ENCODE data around the gene MGAT4B. TPM values are rescaled to one million over a fixed set of nuclear protein-coding genes. Genes with fewer than 3 reads are reported as not detected.

The MGAT4B gene
- total RNA-seq, 4 donors from 2014 or later, result 42.5 to 58.5 (median 47.2) TPM

DNA sequence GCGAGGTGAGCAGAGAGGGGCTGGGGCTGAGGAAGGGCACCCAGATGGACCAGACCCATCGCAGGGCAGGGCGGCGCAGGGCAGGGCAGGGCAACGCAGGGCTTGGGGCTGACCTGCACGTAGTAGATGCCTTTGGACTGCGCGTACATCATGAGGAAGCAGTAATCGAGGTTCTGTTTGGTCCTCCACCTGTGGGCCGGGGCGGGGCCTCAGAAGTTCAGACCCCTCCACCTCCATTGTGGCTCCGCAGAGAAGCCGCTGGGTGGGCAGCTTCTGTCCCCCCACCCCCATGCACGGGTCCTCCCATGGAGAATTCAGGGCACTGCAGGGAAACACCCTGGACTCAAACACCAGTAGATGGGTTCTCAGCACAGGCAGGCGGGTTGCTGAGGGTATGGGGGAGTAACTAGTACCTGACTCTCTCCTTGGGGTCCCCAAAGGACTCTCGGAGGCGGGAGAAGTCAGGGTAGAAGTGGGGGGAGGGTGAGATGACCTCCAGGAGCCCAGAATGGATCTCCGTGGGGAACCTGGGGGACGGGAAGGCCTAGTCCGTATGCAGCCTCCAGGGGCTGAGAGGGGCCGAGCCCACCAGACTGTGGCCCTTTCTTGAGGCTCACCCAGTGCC lies 6.5 kb downstream of the MGAT4B start:
- TF ChIP-seq POLR2A (IDR thresholded peaks at IDR 0.05) (no peak), EP300 (IDR thresholded peaks at IDR 0.05) (no peak), POLR2AphosphoS5 (IDR thresholded peaks at IDR 0.05) (no peak)
- TF ChIP-seq, protein P1, sequence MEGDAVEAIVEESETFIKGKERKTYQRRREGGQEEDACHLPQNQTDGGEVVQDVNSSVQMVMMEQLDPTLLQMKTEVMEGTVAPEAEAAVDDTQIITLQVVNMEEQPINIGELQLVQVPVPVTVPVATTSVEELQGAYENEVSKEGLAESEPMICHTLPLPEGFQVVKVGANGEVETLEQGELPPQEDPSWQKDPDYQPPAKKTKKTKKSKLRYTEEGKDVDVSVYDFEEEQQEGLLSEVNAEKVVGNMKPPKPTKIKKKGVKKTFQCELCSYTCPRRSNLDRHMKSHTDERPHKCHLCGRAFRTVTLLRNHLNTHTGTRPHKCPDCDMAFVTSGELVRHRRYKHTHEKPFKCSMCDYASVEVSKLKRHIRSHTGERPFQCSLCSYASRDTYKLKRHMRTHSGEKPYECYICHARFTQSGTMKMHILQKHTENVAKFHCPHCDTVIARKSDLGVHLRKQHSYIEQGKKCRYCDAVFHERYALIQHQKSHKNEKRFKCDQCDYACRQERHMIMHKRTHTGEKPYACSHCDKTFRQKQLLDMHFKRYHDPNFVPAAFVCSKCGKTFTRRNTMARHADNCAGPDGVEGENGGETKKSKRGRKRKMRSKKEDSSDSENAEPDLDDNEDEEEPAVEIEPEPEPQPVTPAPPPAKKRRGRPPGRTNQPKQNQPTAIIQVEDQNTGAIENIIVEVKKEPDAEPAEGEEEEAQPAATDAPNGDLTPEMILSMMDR (IDR thresholded peaks at IDR 0.05), result no peak
- Histone ChIP-seq H3K4me1 (peaks cover 0 to 70% (median 36%) of the 10 kb centered on the region in 3 donors), H3K27me3 (no peaks in the 10 kb centered on the region), H3K27ac (no peak overlapping the region), H3K9me3 (no peaks in the 10 kb centered on the region), H3K36me3 (peaks cover 0 to 50% of the 10 kb centered on the region in 2 donors), H3K4me3 (no peak overlapping the region)
- no peak for ATAC-seq
- 95% methylated on average over 7 of the region's 21 CpGs; no CpG with 5 or more reads in 1 of the 2 donors for WGBS, 2 donors (ENCODE audit: low coverage in 1 of 2)

DNA sequence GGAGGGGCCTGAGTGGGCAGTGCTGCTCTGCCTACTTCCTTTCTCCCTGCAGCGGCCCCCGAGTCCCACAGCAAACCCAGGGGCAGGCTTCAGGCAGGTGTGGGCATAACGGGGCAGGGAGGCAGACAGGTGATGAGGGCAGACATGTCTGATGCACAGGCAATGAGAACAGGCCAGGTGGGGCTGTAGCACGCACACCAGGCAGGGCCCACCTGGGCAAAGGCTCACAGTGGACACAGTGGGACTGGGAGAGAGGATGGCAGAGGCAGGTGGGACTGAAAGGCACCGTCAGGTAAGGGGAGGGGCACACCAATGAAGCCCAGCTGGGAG lies 7.1 kb downstream of the MGAT4B start:
- WGBS, 2 donors (ENCODE audit: low coverage in 1 of 2), result 33% methylated on average over 1 of the region's 5 CpGs; no CpG with 5 or more reads in 1 of the 2 donors
- no peaks in the 10 kb centered on the region for H3K27me3 ChIP-seq

GRCh38 chr5:179798771-179799643 lies 7.7 kb downstream of the MGAT4B start:
- Histone ChIP-seq H3K4me1 (peaks cover 0 to 70% (median 34%) of the 10 kb centered on the region in 3 donors), H3K4me3 (no peak overlapping the region), H3K36me3 (peaks cover 0 to 50% of the 10 kb centered on the region in 2 donors), H3K27ac (no peak overlapping the region), H3K27me3 (no peaks in the 10 kb centered on the region), H3K9me3 (no peaks in the 10 kb centered on the region)
- 95% methylated on average over 16 of the region's 36 CpGs; no CpG with 5 or more reads in 1 of the 2 donors for WGBS, 2 donors (ENCODE audit: low coverage in 1 of 2)
- no peak for TF ChIP-seq EP300 (IDR thresholded peaks at IDR 0.05)
- TF ChIP-seq POLR2AphosphoS5 (IDR thresholded peaks at IDR 0.05), result no peak
- TF ChIP-seq POLR2A (IDR thresholded peaks at IDR 0.05), result no peak
- no peak for ATAC-seq

More for the DNA sequence above, 7.1 kb downstream of the MGAT4B start:
- no peak for ATAC-seq
- H3K36me3 ChIP-seq, result peaks cover 0 to 50% of the 10 kb centered on the region in 2 donors
- no peak overlapping the region for H3K4me3 ChIP-seq
- no peaks in the 10 kb centered on the region for H3K9me3 ChIP-seq
- H3K4me1 ChIP-seq, result peaks cover 0 to 70% (median 36%) of the 10 kb centered on the region in 3 donors
- TF ChIP-seq POLR2A (IDR thresholded peaks at IDR 0.05) (no peak), POLR2AphosphoS5 (IDR thresholded peaks at IDR 0.05) (no peak), EP300 (IDR thresholded peaks at IDR 0.05) (no peak)
- TF ChIP-seq, protein P1 (IDR thresholded peaks at IDR 0.05), result no peak
- H3K27ac ChIP-seq, result no peak overlapping the region

DNA sequence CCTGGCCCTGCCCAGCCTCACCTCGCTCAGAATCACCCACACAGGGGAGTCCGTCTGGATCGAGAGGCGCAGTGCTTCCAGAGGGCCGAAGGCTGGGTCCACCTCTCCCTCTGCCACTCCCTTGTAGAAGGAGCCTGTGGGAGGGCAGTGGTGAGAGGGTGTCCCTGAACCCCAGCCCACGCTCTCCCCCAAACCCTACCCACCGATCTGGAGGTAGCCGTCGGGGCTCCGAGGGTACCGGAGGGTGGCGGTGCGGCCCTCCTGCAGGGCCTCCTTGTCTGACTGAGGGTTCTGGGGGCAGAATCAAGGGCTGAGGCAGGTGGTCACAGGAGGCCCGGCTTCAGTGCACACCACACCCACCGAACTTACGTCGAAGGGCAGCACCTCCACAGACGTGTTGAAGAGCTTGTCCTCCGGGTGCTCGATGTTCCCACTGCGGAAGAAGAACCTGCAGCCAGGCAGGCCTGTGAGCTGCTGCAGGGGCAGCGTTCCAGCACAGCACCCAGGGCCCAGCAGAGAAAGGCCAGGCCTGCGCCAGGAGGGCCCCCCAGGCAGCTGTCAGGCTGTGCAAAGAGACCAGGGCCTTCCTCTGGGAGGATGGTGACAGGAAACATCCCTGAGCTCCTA lies 8.4 kb downstream of the MGAT4B start:
- H3K4me1 ChIP-seq, result peaks cover 0 to 70% (median 34%) of the 10 kb centered on the region in 3 donors

More for the DNA sequence above, 8.4 kb downstream of the MGAT4B start:
- Histone ChIP-seq H3K4me3 (no peak overlapping the region), H3K27me3 (no peaks in the 10 kb centered on the region), H3K36me3 (peaks cover 0 to 47% of the 10 kb centered on the region in 2 donors), H3K9me3 (no peaks in the 10 kb centered on the region), H3K27ac (no peak overlapping the region)
- ATAC-seq, result no peak
- no CpG with 5 or more reads among the region's 23 CpGs for WGBS, 2 donors (ENCODE audit: low coverage in 1 of 2)
- TF ChIP-seq, protein P1 (IDR thresholded peaks at IDR 0.05), result no peak
- no peak for TF ChIP-seq POLR2A (IDR thresholded peaks at IDR 0.05)
- TF ChIP-seq EP300 (IDR thresholded peaks at IDR 0.05), result no peak
- no peak for TF ChIP-seq POLR2AphosphoS5 (IDR thresholded peaks at IDR 0.05)
